ENCODE data around the gene APBA2.

- no peak for TF ChIP-seq CTCF (IDR thresholded peaks at IDR 0.05)
- TF ChIP-seq POLR2A (IDR thresholded peaks at IDR 0.05) = no peak
Measured at GRCh38 chr15:29012097-29012496, 126.3 kb downstream of the APBA2 start.
